Smooth muscle cell (in vitro differentiated cells): ENCODE results near the gene CBX6. TPM values are rescaled to one million over a fixed set of nuclear protein-coding genes. Genes with fewer than 3 reads are reported as not detected.

Experiments
- DNase-seq: peaks from one replicate; lab custom pipeline; 2025; ENCODE audit not compliant: unreplicated experiment; lab: John Stamatoyannopoulos, UW
- H2AFZ ChIP-seq: fragments of 200-600 bp; sonication (generic); 2 replicates; pipeline ENCODE4 v1.6.0; 2016; ENCODE audit warnings: antibody characterized with exemption, low read depth, mild to moderate bottlenecking
- H3F3A ChIP-seq: fragments of 200-600 bp; sonication (generic); 2 replicates; pipeline ENCODE4 v1.6.0; 2017; ENCODE audit warnings: antibody characterized with exemption, low read depth
- H3K27ac ChIP-seq: fragments of 200-600 bp; sonication (generic); 2 replicates; pipeline ENCODE4 v1.5.1; 2016; ENCODE audit warnings: low read depth, mild to moderate bottlenecking
- H3K27me3 ChIP-seq: fragments of 200-600 bp; sonication (generic); 2 replicates; pipeline ENCODE4 v1.6.1; 2016; ENCODE audit warnings: low read depth, mild to moderate bottlenecking
- H3K36me3 ChIP-seq: fragments of 200-600 bp; sonication (generic); 2 replicates; pipeline ENCODE4 v1.5.1; 2016; ENCODE audit warnings: low read depth
- H3K4me1 ChIP-seq: fragments of 200-600 bp; sonication (generic); 2 replicates; pipeline ENCODE4 v1.5.1; 2016; ENCODE audit warnings: low read depth
- H3K4me2 ChIP-seq: fragments of 200-600 bp; sonication (generic); 2 replicates; pipeline ENCODE4 v1.6.0; 2016; ENCODE audit warnings: mild to moderate bottlenecking
- H3K4me3 ChIP-seq: fragments of 200-600 bp; sonication (generic); 2 replicates; pipeline ENCODE4 v1.5.1; 2016; ENCODE audit warnings: mild to moderate bottlenecking
- H3K79me2 ChIP-seq: fragments of 200-600 bp; sonication (generic); 2 replicates; pipeline ENCODE4 v1.6.0; 2016; ENCODE audit warnings: low read depth, mild to moderate bottlenecking
- H3K9ac ChIP-seq: fragments of 200-600 bp; sonication (generic); 2 replicates; pipeline ENCODE4 v1.6.0; 2016; ENCODE audit warnings: low read depth
- H3K9me3 ChIP-seq: fragments of 200-600 bp; sonication (generic); replicated peaks from 2 replicates; pipeline ENCODE4 v1.5.1; 2016; ENCODE audit warnings: low read depth
- H4K20me1 ChIP-seq: fragments of 200-600 bp; sonication (generic); 2 replicates; pipeline ENCODE4 v1.6.0; 2016; ENCODE audit warnings: low read depth
- CTCF ChIP-seq: fragments of 200-600 bp; sonication (generic); IDR thresholded peaks from 2 replicates; pipeline ENCODE4 v1.5.1; 2017; ENCODE audit warnings: borderline replicate concordance, mild to moderate bottlenecking, antibody characterized with exemption; ENCODE audit not compliant: insufficient read depth, poor library complexity, severe bottlenecking
- WGBS: methylation state at CpG from one replicate; pipeline ENCODE4 v1.1.7; 2016; ENCODE audit warnings: low lambda C conversion rate; 5-methylcytosine and 5-hydroxymethylcytosine counted together
- polyA plus RNA-seq: library from polyadenylated mRNA; unstranded; fragments of >200 nt; fragmentation: Nextera tagmentation; extraction: Ambion mirVana; gene quantifications from 2 replicates; pipeline ENCODE4 v1.2.1, GENCODE V29; 2016
- total RNA-seq: library from RNA; depleted of rRNA; stranded (reverse); fragments of >200 nt; gene quantifications from 2 replicates; pipeline ENCODE4 v1.2.3, GENCODE V29; 2014

Gene CBX6
- total and polyA plus RNA-seq, 2 experiments from 2014 or later, result 11.6 to 23.9 TPM

- Histone ChIP-seq H3K79me2 (no peaks in the 10 kb centered on the region), H3K4me1 (no peaks in the 10 kb centered on the region), H2AFZ (no peak overlapping the region), H3K36me3 (no peaks in the 10 kb centered on the region), H3K27me3 (no peaks in the 10 kb centered on the region), H3F3A (no peaks in the 10 kb centered on the region), H3K27ac (no peak overlapping the region), H4K20me1 (no peaks in the 10 kb centered on the region), H3K4me3 (no peak overlapping the region), H3K9me3 (no peaks in the 10 kb centered on the region), H3K9ac (no peak overlapping the region), H3K4me2 (no peak overlapping the region)
- no peak for TF ChIP-seq CTCF
- DNase-seq, result no peak
- 88% methylated on average over 17 of the region's 17 CpGs for whole genome bisulfite sequencing
Measured at GRCh38 chr22:38830026-38830844, 41.8 kb downstream of the CBX6 start.

GRCh38 chr22:38829485-38829884, 42.5 kb downstream of the CBX6 start:
- no peaks in the 10 kb centered on the region for H4K20me1 ChIP-seq
- no peaks in the 10 kb centered on the region for H3K9me3 ChIP-seq
- H2AFZ ChIP-seq, result no peak overlapping the region
- no peak overlapping the region for H3K4me2 ChIP-seq
- no peaks in the 10 kb centered on the region for H3K4me1 ChIP-seq
- H3K9ac ChIP-seq, result no peak overlapping the region
- H3K36me3 ChIP-seq, result no peaks in the 10 kb centered on the region
- no peaks in the 10 kb centered on the region for H3F3A ChIP-seq
- no peak for TF ChIP-seq CTCF
- DNase-seq, result no peak
- 89% methylated on average over 4 of the region's 4 CpGs for WGBS
- H3K27me3 ChIP-seq, result no peaks in the 10 kb centered on the region
- no peaks in the 10 kb centered on the region for H3K79me2 ChIP-seq
- no peak overlapping the region for H3K4me3 ChIP-seq
- no peak overlapping the region for H3K27ac ChIP-seq

- no peaks in the 10 kb centered on the region for H3F3A ChIP-seq
- no peak for DNase-seq
- no peaks in the 10 kb centered on the region for H3K27me3 ChIP-seq
- no peak overlapping the region for H3K4me2 ChIP-seq
- H3K9ac ChIP-seq, result no peak overlapping the region
- no peaks in the 10 kb centered on the region for H3K79me2 ChIP-seq
- TF ChIP-seq CTCF, result no peak
- no peak overlapping the region for H3K27ac ChIP-seq
- H3K4me1 ChIP-seq, result no peaks in the 10 kb centered on the region
- H3K4me3 ChIP-seq, result no peak overlapping the region
- 91% methylated on average over 10 of the region's 10 CpGs for WGBS
- no peaks in the 10 kb centered on the region for H3K36me3 ChIP-seq
- H4K20me1 ChIP-seq, result no peaks in the 10 kb centered on the region
- H3K9me3 ChIP-seq, result no peaks in the 10 kb centered on the region
- H2AFZ ChIP-seq, result no peak overlapping the region
Measured at GRCh38 chr22:38828616-38829205, 43.3 kb downstream of the CBX6 start.
